NCI-H526 treated with DMSO at 0.1 percent for 48 hours (cell line): ENCODE data around the gene CELF5.
A peak's percentile ranks its signal among the peaks of the same experiment; 100 is the strongest.

Experiments
- DNase-seq: peaks from one replicate; lab custom pipeline; 2025; lab: John Stamatoyannopoulos, UW

CELF5 gene

GRCh38 chr19:3224346-3225168 lies at the start of gene CELF5:
Gene CELF5, plus strand, starts transcription at chr19:3224661. Its CDS starts 79 bp downstream, at chr19:3224740.
- DNase-seq = no peak

GRCh38 chr19:3175781-3176714 lies 48.4 kb upstream of the CELF5 start:
- no peak for DNase-seq

DNA sequence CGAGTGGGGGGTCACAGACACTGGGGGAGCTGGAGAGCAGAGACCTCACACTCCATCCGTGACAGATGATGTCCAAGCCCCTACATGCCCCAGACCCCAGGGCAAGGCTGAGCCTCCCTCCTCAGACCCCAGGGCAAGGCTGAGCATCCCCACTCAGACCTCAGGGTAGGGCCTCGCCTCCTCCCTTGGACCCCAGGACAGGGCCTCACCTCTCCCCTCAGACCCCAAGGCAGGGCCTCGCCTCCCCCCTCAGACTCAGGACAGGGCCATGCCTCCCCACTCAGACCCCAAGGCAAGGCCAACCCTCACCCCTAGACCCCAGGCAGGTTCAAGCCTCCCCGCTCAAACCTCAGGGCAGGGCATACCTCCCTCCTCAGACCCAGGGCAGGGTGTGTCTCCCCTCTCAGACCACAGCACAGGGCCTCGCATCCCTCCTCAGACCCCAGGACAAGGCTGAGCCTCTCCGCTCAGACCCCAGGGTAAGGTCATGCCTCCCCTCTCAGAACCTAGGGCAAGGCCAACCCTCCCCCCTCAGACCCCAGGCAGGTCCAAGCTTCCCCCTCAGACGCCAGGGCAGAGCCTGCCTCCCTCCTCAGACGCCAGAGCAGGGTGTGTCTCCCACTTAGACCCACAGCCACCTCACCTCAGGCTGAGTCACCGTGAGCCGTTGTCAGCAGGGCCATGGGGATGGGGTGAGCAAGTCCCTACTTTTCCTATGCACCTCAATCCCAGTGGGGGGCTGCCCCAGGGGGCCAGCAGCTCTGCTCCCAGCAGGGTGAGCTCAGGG lies 47.6 kb upstream of the CELF5 start:
- DNase-seq = no peak

DNA sequence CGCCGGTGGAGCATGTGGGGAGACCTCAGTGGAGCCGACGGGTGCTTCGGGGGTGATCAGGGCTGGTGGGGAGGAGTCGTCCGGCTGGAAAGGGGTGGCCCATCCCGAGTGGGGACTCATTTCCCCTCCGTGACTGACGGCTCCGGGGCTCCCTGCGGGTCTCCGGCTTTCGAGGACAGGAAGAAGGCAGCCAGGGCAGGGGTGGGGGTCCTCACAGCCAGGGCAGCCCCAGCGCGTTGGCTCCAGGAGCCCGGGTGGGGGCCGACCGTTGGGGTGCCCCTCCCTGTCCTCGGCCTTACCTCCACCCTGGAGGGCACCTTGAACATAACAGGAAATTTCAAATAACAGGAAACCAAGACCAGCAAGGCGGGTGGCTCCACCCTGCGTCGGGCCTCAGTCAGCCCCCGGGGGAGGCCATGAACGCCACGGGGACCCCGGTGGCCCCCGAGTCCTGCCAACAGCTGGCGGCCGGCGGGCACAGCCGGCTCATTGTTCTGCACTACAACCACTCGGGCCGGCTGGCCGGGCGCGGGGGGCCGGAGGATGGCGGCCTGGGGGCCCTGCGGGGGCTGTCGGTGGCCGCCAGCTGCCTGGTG lies 46.0 kb upstream of the CELF5 start, which contains the start of gene S1PR4:
TSS of gene S1PR4 (plus strand) at position 393 of the 596 bp plus-strand sequence. CDS start at position 417, 24 bp downstream.
- DNase-seq = no peak

DNA sequence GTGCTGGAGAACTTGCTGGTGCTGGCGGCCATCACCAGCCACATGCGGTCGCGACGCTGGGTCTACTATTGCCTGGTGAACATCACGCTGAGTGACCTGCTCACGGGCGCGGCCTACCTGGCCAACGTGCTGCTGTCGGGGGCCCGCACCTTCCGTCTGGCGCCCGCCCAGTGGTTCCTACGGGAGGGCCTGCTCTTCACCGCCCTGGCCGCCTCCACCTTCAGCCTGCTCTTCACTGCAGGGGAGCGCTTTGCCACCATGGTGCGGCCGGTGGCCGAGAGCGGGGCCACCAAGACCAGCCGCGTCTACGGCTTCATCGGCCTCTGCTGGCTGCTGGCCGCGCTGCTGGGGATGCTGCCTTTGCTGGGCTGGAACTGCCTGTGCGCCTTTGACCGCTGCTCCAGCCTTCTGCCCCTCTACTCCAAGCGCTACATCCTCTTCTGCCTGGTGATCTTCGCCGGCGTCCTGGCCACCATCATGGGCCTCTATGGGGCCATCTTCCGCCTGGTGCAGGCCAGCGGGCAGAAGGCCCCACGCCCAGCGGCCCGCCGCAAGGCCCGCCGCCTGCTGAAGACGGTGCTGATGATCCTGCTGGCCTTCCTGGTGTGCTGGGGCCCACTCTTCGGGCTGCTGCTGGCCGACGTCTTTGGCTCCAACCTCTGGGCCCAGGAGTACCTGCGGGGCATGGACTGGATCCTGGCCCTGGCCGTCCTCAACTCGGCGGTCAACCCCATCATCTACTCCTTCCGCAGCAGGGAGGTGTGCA lies 45.3 kb upstream of the CELF5 start:
- no peak for DNase-seq

DNA sequence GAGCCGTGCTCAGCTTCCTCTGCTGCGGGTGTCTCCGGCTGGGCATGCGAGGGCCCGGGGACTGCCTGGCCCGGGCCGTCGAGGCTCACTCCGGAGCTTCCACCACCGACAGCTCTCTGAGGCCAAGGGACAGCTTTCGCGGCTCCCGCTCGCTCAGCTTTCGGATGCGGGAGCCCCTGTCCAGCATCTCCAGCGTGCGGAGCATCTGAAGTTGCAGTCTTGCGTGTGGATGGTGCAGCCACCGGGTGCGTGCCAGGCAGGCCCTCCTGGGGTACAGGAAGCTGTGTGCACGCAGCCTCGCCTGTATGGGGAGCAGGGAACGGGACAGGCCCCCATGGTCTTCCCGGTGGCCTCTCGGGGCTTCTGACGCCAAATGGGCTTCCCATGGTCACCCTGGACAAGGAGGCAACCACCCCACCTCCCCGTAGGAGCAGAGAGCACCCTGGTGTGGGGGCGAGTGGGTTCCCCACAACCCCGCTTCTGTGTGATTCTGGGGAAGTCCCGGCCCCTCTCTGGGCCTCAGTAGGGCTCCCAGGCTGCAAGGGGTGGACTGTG lies 44.6 kb upstream of the CELF5 start:
- no peak for DNase-seq

DNA sequence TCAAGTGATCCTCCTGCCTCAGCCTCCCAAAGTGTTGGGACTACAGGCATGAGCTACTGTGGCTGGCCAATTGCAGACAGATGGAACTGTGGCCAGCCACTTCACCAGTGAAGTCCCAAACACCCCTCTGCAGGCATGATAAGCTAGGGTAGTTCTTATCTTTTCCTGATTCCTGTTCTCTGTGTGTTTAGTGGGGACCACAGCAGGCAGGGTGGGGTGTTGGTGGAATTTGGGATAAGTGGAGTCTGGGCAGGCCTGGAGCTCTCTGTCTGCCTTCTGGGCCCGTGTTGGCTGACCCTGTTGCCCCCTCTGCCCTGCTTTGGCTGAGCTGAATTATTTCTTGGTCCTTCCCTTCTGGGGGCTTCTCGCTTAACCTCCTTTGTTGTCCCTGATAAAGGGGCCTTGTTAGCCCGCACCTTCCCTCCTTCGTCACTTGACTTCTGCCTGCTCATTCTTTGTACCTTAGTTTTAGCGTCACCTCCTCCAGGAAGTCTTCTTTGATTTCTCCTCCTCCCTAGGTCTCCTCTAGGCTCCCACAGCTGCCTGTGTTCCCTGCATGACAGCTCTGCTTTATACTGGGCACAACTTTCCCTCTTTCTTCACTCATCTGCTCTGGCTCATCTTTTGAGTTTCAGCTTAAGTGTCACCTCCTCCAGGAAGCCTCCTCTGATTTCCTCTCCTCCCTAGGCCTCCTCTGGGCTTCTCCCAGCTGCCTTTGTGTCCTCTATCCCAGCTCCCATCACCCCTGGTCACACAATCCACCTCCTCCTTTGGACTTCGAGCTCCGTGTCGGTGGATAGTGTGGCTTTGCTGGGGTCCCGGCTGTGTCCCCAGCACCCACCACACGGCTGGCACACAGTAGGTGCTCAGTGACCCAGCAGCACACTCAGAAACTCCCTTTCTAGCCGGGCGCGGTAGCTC lies 40.5 kb upstream of the CELF5 start:
- DNase-seq = no peak

DNA sequence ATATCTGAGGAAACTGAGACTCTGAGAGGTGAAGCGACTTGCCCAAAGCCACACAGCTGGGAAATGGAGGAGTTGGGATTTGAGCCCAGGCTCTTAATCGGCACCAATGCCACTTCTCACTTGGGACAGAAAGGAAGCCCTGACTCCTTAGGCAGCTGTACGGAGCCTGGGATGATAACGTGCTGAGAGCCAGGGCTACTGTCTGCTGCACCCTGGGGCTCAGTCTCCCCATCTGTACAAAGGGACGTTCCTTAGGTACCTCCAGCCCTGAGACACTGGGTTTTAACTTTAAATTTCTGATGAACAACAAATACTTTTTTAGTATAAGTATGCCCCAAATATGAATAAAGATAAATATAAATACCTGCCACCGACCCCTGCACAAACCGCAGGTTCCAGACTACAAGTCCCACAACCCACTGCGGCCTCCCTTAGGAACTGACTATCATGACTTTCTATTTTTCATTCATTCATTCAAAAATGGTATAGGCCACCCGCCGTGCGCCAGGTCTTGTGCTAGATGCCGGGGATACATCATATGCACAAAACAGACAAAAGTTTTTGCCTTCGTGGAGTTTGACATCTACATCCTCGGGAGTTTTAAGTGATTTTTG lies 39.5 kb upstream of the CELF5 start:
- DNase-seq = peak; percentile 81

DNA sequence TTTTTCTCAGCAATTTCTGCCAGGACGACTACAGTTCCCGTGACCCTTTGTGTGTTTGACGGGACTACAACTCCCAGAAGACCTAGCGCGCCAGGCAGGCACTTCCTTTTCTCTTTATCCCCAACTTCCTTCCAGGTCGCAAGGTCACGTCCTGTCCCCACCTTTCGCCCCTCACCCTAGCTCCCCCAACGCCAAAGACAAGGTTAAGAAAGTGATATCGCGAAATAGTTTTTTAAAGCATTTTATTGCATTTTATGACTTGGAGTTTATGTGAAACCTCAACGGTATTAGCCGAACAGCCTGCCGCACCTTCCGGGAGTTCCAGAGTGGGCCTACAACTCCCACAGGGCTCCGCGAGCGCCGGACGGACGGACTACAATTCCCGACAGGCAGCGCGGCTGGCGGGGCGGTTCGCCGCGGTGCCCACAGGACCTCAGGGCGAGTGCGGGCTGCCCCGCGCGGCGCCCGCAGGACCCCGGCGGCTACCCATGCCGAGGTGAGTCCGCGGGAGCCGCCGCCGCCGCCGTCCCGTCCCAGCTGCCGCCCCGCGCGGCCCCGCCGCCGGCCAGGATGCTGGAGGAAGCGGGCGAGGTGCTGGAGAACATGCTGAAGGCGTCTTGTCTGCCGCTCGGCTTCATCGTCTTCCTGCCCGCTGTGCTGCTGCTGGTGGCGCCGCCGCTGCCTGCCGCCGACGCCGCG lies 38.9 kb upstream of the CELF5 start, which contains the start of gene NCLN:
TSS of gene NCLN (plus strand) at position 470 of the 699 bp plus-strand sequence. CDS start at position 571, 101 bp downstream.
- peak; percentile 94 for DNase-seq

- DNase-seq = no peak
Measured at GRCh38 chr19:3186160-3186688, 38.2 kb upstream of the CELF5 start.

GRCh38 chr19:3186891-3187661 lies 37.4 kb upstream of the CELF5 start:
- DNase-seq = no peak

DNA sequence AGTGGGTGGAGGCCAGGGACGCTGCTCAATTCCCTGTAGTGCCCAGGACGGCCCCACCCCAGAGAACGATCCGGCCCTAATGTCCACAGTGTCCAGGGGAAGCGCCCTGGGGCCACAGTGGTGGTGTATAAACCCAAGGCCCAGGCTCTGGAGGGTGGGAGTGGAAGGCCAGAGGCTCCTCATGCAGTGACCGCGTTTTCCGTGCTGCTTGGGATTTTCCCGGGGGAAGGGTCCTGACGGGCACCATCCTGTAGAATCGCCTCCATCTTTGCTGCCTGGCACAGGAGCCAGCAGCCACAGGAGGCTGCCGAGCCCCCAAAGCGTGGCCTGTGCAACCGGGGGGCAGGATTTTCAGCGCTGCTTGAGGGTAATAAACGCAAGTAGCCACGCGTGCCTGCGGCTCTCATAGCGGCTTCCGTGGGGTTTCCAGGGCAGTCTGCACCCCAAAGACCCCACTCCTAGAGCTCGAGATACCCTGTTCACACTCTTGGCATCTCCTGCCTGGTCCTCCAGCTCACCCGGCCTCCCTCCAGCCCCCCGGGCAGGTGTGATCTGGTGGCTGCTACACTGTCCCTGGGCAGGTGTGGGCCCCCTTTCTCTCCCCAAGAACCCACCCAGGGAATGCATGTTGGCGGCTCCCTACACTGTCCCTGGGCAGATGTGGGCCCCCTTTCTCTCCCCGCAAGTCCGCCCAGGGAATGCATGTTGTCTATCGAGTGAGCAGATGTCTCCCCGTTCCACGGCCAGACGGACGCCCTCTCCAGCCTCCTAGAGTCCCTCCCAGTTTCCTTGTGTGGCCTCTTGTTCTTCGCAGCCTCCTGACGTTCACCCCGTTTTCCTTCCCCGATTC lies 36.6 kb upstream of the CELF5 start:
- DNase-seq = no peak

- no peak for DNase-seq
Measured at GRCh38 chr19:3188627-3189596, 35.5 kb upstream of the CELF5 start.

- no peak for DNase-seq
Measured at GRCh38 chr19:3189702-3190469, 34.6 kb upstream of the CELF5 start.
